OCI-LY7 (cell line): ENCODE results near the gene PLAAT1.

Experiments used
- EZH2phosphoT487 ChIP-seq: fragments of 200-600 bp; sonication (generic); IDR thresholded peaks from 2 replicates; pipeline ENCODE4 v1.6.1; 2018; ENCODE audit warnings: low read depth, borderline replicate concordance, mild to moderate bottlenecking, mixed run types, antibody characterized with exemption, low read length, moderate library complexity, mixed read lengths
- TF ChIP-seq, protein P1 (sequence below): fragments of 200-600 bp; sonication (generic); conservative IDR thresholded peaks from 2 replicates; pipeline ENCODE4 v1.5.1; 2014; ENCODE audit warnings: mild to moderate bottlenecking, antibody characterized with exemption, low read length, moderate library complexity, mixed read lengths

GRCh38 chr3:193212844-193213243 is 28.2 kb upstream of the PLAAT1 start:
- TF ChIP-seq, protein P1, sequence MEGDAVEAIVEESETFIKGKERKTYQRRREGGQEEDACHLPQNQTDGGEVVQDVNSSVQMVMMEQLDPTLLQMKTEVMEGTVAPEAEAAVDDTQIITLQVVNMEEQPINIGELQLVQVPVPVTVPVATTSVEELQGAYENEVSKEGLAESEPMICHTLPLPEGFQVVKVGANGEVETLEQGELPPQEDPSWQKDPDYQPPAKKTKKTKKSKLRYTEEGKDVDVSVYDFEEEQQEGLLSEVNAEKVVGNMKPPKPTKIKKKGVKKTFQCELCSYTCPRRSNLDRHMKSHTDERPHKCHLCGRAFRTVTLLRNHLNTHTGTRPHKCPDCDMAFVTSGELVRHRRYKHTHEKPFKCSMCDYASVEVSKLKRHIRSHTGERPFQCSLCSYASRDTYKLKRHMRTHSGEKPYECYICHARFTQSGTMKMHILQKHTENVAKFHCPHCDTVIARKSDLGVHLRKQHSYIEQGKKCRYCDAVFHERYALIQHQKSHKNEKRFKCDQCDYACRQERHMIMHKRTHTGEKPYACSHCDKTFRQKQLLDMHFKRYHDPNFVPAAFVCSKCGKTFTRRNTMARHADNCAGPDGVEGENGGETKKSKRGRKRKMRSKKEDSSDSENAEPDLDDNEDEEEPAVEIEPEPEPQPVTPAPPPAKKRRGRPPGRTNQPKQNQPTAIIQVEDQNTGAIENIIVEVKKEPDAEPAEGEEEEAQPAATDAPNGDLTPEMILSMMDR = no peak
- TF ChIP-seq EZH2phosphoT487 = no peak
